Stimulated activated CD8-positive, alpha-beta memory T cell treated with anti-CD3 and anti-CD28 coated beads, Interleukin-15, amount 100 ng/mL, for 48 hours (primary cell): ENCODE results near the gene TTLL5.
A peak's percentile ranks its signal among the peaks of the same experiment; 100 is the strongest.

Source experiments
- DNase-seq, 2 donors: peaks; one replicate each; pipeline ENCODE4 v3.0.0-alpha.2; 2020; ENCODE audit warnings: low read depth in 2 of 2

TTLL5 gene

GRCh38 chr14:75804570-75805275 is 143.7 kb downstream of the TTLL5 start:
- no peak for DNase-seq

GRCh38 chr14:75805646-75806045 is 144.6 kb downstream of the TTLL5 start:
- no peak for DNase-seq

GRCh38 chr14:75806352-75806832 is 145.3 kb downstream of the TTLL5 start:
- no peak for DNase-seq

GRCh38 chr14:75807667-75808360 is 146.8 kb downstream of the TTLL5 start:
- DNase-seq = no peak

- no peak for DNase-seq
Measured at GRCh38 chr14:75811136-75811829, 150.2 kb downstream of the TTLL5 start.

- DNase-seq = no peak
Measured at GRCh38 chr14:75811872-75812499, 150.9 kb downstream of the TTLL5 start.

- no peak for DNase-seq
Measured at GRCh38 chr14:75812622-75813021, 151.6 kb downstream of the TTLL5 start.

GRCh38 chr14:75820761-75821160 is 159.7 kb downstream of the TTLL5 start:
- DNase-seq = no peak

GRCh38 chr14:75821831-75822521 is 160.9 kb downstream of the TTLL5 start:
- DNase-seq = no peak

GRCh38 chr14:75822522-75823141 is 161.6 kb downstream of the TTLL5 start:
- no peak for DNase-seq

- no peak for DNase-seq
Measured at GRCh38 chr14:75823334-75823733, 162.3 kb downstream of the TTLL5 start.

GRCh38 chr14:75824318-75824717 is 163.3 kb downstream of the TTLL5 start:
- no peak for DNase-seq

GRCh38 chr14:75825147-75825592 is 164.1 kb downstream of the TTLL5 start:
- DNase-seq = no peak

- no peak for DNase-seq
Measured at GRCh38 chr14:75826599-75826998, 165.6 kb downstream of the TTLL5 start.

GRCh38 chr14:75827331-75827730 is 166.3 kb downstream of the TTLL5 start:
- DNase-seq = no peak

GRCh38 chr14:75829316-75829715 is 168.3 kb downstream of the TTLL5 start:
- DNase-seq = no peak

- peak; percentile 4 to 20 for DNase-seq
Measured at GRCh38 chr14:75831455-75831854, 170.4 kb downstream of the TTLL5 start.

GRCh38 chr14:75831952-75832351 is 170.9 kb downstream of the TTLL5 start:
- no peak for DNase-seq

- no peak for DNase-seq
Measured at GRCh38 chr14:75832621-75833297, 171.7 kb downstream of the TTLL5 start.

- DNase-seq = no peak
Measured at GRCh38 chr14:75833326-75834020, 172.4 kb downstream of the TTLL5 start.
